Loucy (cell line): ENCODE results near the gene AJM1.

Experiments used
- H2AFZ ChIP-seq: fragments of 200-600 bp; sonication (generic); 2 replicates; pipeline ENCODE4 v1.6.0; 2016; ENCODE audit warnings: antibody characterized with exemption, mild to moderate bottlenecking, low read length, moderate library complexity
- H3F3A ChIP-seq: fragments of 200-600 bp; 2 replicates; pipeline ENCODE4 v1.6.0; 2016; ENCODE audit warnings: antibody characterized with exemption, low read depth, mild to moderate bottlenecking
- H3K27me3 ChIP-seq: fragments of 200-600 bp; sonication (generic); 2 replicates; pipeline ENCODE4 v1.6.1; 2014; ENCODE audit warnings: low read length, mild to moderate bottlenecking; ENCODE audit not compliant: insufficient read depth, poor library complexity, severe bottlenecking
- H3K36me3 ChIP-seq: fragments of 200-600 bp; sonication (generic); 2 replicates; pipeline ENCODE4 v1.6.1; 2016; ENCODE audit warnings: low read length; ENCODE audit not compliant: insufficient read depth
- H3K4me1 ChIP-seq: fragments of 200-600 bp; sonication (generic); 2 replicates; pipeline ENCODE4 v1.5.1; 2014; ENCODE audit warnings: low read length, mild to moderate bottlenecking; ENCODE audit not compliant: insufficient read depth, poor library complexity, severe bottlenecking
- H3K4me2 ChIP-seq: fragments of 200-600 bp; sonication (generic); 2 replicates; pipeline ENCODE4 v1.6.0; 2014; ENCODE audit warnings: antibody characterized with exemption, low read length, low read depth, mild to moderate bottlenecking; ENCODE audit not compliant: poor library complexity, severe bottlenecking
- H3K4me3 ChIP-seq: fragments of 200-600 bp; sonication (generic); 2 replicates; pipeline ENCODE4 v1.5.1; 2014; ENCODE audit warnings: low read length, mild to moderate bottlenecking, mixed read lengths; ENCODE audit not compliant: poor library complexity, severe bottlenecking
- H3K79me2 ChIP-seq: fragments of 200-600 bp; sonication (generic); 2 replicates; pipeline ENCODE4 v1.6.1; 2014; ENCODE audit warnings: low read length; ENCODE audit not compliant: insufficient read depth
- H3K9ac ChIP-seq: fragments of 200-600 bp; sonication (generic); 2 replicates; pipeline ENCODE4 v1.6.0; 2014; ENCODE audit warnings: mild to moderate bottlenecking, low read depth, low read length, moderate library complexity; ENCODE audit not compliant: poor library complexity, severe bottlenecking
- H3K9me2 ChIP-seq: fragments of 200-600 bp; sonication (generic); replicated peaks from 2 replicates; pipeline ENCODE4 v1.6.1; 2016; ENCODE audit warnings: low read depth, low read length, mixed read lengths
- H3K9me3 ChIP-seq: fragments of 200-600 bp; sonication (generic); 2 replicates; pipeline ENCODE4 v1.6.1; 2014; ENCODE audit warnings: mild to moderate bottlenecking, antibody characterized with exemption, low read length, low read depth; ENCODE audit not compliant: insufficient read depth
- H4K20me1 ChIP-seq: fragments of 200-600 bp; sonication (generic); 2 replicates; pipeline ENCODE4 v1.6.0; 2014; ENCODE audit warnings: antibody characterized with exemption, low read length, mild to moderate bottlenecking; ENCODE audit not compliant: insufficient read depth, poor library complexity, severe bottlenecking
- EZH2phosphoT487 ChIP-seq: fragments of 200-600 bp; IDR thresholded peaks from 2 replicates; pipeline ENCODE4 v1.6.1; 2018; ENCODE audit warnings: antibody characterized with exemption, mild to moderate bottlenecking, moderate library complexity, borderline replicate concordance
- TF ChIP-seq, protein P1 (sequence below): fragments of 200-600 bp; sonication (generic); conservative IDR thresholded peaks from 2 replicates; pipeline ENCODE4 v1.5.1; 2014; ENCODE audit warnings: mild to moderate bottlenecking, antibody characterized with exemption, low read length

AJM1 gene

DNA sequence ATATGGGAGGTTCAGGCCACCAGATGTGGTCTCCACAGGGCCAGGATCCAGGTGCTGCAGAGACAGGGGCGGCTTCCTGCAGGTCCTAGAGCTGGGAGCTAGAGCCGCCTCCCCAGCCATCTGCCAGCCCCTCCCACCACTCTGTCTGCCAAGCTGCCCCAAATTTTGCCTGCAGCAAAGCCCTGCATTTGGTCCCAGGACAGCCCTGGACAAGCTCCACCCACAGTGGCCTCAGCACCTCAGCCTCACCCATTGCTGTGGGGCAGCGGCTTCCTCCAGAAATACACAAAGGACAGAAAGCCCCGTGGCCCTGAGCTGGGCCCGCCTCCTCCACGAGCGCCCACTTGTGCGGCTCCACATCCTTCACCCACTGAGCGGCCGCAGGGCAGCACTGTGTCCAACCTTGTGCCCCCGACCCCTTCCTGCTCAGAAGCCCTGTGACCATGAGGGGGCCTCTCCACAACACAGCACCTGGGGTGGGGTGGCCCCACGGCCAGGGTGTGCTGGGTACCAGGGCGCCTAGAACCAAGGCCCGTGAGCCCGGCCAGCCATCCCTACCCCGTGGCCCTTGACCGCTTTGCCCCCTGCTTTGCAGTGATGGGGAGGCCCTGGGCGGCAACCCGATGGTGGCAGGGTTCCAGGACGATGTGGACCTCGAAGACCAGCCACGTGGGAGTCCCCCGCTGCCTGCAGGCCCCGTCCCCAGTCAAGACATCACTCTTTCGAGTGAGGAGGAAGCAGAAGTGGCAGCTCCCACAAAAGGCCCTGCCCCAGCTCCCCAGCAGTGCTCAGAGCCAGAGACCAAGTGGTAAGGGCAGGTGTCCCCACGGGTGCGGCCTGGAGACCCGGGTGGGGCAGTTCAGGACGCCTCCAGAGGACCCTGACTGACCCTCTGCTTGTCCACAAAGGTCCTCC is 3.7 kb upstream of the AJM1 start:
- Histone ChIP-seq H4K20me1 (peaks cover 4% of the 10 kb centered on the region), H3K79me2 (no peaks in the 10 kb centered on the region), H3K9me3 (no peaks in the 10 kb centered on the region), H3K4me1 (peaks cover 8% of the 10 kb centered on the region), H2AFZ (no peak overlapping the region), H3K27me3 (no peaks in the 10 kb centered on the region), H3K4me3 (no peak overlapping the region), H3F3A (no peaks in the 10 kb centered on the region), H3K36me3 (no peaks in the 10 kb centered on the region), H3K9me2 (no peaks in the 10 kb centered on the region), H3K9ac (no peak overlapping the region), H3K4me2 (no peak overlapping the region)
- no peak for TF ChIP-seq EZH2phosphoT487
- TF ChIP-seq, protein P1, sequence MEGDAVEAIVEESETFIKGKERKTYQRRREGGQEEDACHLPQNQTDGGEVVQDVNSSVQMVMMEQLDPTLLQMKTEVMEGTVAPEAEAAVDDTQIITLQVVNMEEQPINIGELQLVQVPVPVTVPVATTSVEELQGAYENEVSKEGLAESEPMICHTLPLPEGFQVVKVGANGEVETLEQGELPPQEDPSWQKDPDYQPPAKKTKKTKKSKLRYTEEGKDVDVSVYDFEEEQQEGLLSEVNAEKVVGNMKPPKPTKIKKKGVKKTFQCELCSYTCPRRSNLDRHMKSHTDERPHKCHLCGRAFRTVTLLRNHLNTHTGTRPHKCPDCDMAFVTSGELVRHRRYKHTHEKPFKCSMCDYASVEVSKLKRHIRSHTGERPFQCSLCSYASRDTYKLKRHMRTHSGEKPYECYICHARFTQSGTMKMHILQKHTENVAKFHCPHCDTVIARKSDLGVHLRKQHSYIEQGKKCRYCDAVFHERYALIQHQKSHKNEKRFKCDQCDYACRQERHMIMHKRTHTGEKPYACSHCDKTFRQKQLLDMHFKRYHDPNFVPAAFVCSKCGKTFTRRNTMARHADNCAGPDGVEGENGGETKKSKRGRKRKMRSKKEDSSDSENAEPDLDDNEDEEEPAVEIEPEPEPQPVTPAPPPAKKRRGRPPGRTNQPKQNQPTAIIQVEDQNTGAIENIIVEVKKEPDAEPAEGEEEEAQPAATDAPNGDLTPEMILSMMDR, result no peak

DNA sequence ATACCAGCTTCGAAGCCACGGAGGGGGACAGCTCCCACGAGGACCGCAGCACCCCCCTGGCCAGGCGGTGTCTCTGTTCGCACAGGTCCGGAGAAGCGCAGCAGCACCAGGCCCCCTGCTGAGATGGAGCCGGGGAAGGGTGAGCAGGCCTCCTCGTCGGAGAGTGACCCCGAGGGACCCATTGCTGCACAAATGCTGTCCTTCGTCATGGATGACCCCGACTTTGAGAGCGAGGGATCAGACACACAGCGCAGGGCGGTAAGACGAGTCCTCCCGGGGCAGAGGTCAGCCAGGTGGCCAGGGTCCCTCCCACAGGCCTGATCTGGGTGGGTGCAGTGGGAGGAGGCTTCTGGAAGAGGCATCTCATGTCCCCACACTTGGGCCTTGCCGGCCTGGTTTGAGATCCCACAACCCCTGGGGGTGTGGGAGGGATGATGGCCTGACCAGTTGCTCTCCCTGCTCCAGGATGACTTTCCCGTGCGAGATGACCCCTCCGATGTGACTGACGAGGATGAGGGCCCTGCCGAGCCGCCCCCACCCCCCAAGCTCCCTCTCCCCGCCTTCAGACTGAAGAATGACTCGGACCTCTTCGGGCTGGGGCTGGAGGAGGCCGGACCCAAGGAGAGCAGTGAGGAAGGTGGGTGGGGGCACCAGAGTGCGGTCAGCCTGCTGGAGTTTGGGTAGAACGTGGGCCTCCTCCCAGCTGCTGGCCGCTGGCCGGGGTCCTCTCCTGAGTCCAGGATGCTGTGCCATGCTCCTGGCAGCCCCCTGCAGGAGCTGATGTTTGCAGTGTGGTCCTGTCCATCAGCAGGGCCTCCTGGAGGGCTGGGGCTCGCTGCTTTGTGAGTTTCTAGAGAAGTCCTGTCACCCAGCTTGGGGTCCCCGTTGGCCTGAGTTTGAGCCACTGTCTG is 2.8 kb upstream of the AJM1 start:
- no peaks in the 10 kb centered on the region for H3F3A ChIP-seq
- no peaks in the 10 kb centered on the region for H3K9me2 ChIP-seq
- no peak overlapping the region for H3K9ac ChIP-seq
- no peak overlapping the region for H3K4me2 ChIP-seq
- peaks cover 8% of the 10 kb centered on the region for H3K4me1 ChIP-seq
- H3K4me3 ChIP-seq, result no peak overlapping the region
- H4K20me1 ChIP-seq, result peaks cover 4% of the 10 kb centered on the region
- no peaks in the 10 kb centered on the region for H3K79me2 ChIP-seq
- TF ChIP-seq, protein P1, result no peak
- no peak for TF ChIP-seq EZH2phosphoT487
- no peaks in the 10 kb centered on the region for H3K36me3 ChIP-seq
- H2AFZ ChIP-seq, result no peak overlapping the region
- H3K27me3 ChIP-seq, result no peaks in the 10 kb centered on the region
- H3K9me3 ChIP-seq, result no peaks in the 10 kb centered on the region

DNA sequence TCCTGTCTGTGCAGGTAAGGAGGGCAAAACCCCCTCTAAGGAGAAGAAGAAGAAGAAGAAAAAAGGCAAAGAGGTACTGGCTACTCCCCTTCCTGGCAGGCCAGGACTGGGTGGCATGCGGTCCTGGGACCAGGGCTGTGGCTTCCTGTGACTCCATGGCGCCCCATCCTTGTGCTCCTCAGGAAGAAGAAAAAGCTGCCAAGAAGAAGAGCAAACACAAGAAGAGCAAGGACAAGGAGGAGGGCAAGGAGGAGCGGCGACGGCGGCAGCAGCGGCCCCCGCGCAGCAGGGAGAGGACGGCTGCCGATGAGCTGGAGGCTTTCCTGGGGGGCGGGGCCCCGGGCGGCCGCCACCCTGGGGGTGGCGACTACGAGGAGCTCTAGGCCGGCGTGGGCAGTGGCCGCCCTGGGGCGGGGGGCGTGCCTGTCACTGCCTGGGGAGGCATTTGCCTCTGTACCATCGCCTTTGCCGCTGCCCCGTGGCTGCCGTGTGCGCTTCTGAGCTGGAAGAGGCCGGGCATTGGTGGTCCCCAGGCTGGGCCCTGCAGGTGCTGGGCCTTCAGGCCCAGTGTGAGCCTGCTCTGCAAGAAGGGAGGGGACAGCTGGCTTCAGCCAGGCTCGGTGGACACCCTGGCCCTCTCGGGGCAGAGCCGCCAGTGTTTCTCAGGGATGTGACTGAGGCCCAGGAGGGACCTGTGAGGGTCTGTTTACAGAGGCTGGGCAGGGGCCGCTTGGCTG is 2.0 kb upstream of the AJM1 start:
- Histone ChIP-seq H3K36me3 (no peaks in the 10 kb centered on the region), H3K9me2 (no peaks in the 10 kb centered on the region), H3K79me2 (no peaks in the 10 kb centered on the region), H3K4me3 (no peak overlapping the region), H2AFZ (no peak overlapping the region), H3K9ac (no peak overlapping the region), H3F3A (no peaks in the 10 kb centered on the region), H3K4me1 (peaks cover 8% of the 10 kb centered on the region), H3K27me3 (no peaks in the 10 kb centered on the region), H3K4me2 (no peak overlapping the region), H4K20me1 (peaks cover 4% of the 10 kb centered on the region), H3K9me3 (no peaks in the 10 kb centered on the region)
- no peak for TF ChIP-seq EZH2phosphoT487
- TF ChIP-seq, protein P1, result no peak
